ENCODE results near the gene MYBPH.

DNA sequence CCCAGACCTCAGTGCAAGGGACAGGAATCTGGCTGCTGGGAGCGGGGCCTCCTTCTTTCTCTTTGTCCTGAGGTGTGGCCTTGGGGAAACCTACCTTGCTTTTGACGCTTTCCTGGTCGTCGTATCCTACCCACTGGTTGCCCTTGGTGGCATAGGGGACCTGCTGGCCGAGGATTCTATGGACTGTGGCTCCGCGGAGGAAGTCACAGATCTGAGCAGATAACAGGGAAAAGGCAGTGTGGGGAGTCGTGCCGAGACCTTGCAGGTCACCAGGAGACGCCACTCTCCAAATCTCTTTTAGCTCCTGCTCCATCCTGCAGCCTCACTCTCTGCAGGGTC is 4.0 kb upstream of the MYBPH start:
- TF ChIP-seq EZH2 (IDR thresholded peaks at IDR 0.05; ENCODE audit: low read depth, unreplicated experiment) (no peak), CTCF (conservative IDR thresholded peaks at IDR 0.05; ENCODE audit: low read depth in 2 of 2) (no peak), ZNF331 (CRISPR knock-in tag; IDR thresholded peaks at IDR 0.05; ENCODE audit: low read depth) (no peak), CREB1 (CRISPR knock-in tag; IDR thresholded peaks at IDR 0.05; ENCODE audit: low read depth) (no peak), POLR2AphosphoS5 (IDR thresholded peaks at IDR 0.05; ENCODE audit: low read depth) (no peak), EZH2phosphoT487 (IDR thresholded peaks at IDR 0.05; ENCODE audit: unreplicated experiment) (no peak), REST (IDR thresholded peaks at IDR 0.05; ENCODE audit: unreplicated experiment) (no peak), STAT1 (IDR thresholded peaks at IDR 0.05; ENCODE audit: unreplicated experiment) (no peak), JUNB (IDR thresholded peaks at IDR 0.05; ENCODE audit: unreplicated experiment) (no peak)
- TF ChIP-seq, protein P1, sequence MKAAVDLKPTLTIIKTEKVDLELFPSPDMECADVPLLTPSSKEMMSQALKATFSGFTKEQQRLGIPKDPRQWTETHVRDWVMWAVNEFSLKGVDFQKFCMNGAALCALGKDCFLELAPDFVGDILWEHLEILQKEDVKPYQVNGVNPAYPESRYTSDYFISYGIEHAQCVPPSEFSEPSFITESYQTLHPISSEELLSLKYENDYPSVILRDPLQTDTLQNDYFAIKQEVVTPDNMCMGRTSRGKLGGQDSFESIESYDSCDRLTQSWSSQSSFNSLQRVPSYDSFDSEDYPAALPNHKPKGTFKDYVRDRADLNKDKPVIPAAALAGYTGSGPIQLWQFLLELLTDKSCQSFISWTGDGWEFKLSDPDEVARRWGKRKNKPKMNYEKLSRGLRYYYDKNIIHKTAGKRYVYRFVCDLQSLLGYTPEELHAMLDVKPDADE (IDR thresholded peaks at IDR 0.05), result no peak
